Gastroesophageal sphincter (tissue), 3 donors: ENCODE data around the gene PAPPA2.

ENCODE experiments used
- CTCF ChIP-seq, 4 experiments: fragments of 200-600 bp in 2 of 4; fragments of 450-650 bp in 2 of 4; sonication (generic) in 1 of 4; IDR thresholded peaks; one replicate each; pipeline ENCODE4 v1.5.1; 2017 to 2019; ENCODE audit warnings: antibody characterized with exemption in 4 of 4, mild to moderate bottlenecking in 2 of 4, moderate library complexity in 2 of 4
- POLR2A ChIP-seq, 2 donors: fragments of 450-650 bp; IDR thresholded peaks; one replicate each; pipeline ENCODE4 v1.6.1; 2017; ENCODE audit warnings: antibody characterized with exemption in 2 of 2, mild to moderate bottlenecking in 2 of 2, moderate library complexity in 1 of 2
- POLR2AphosphoS5 ChIP-seq: sonication (generic); formaldehyde crosslinking; IDR thresholded peaks from one replicate; pipeline ENCODE4 v1.6.1; 2017; ENCODE audit warnings: antibody characterized with exemption

GRCh38 chr1:176800978-176801513, 338.1 kb downstream of the PAPPA2 start:
- TF ChIP-seq CTCF (IDR thresholded peaks at IDR 0.05) (no peak), POLR2A (IDR thresholded peaks at IDR 0.05) (no peak), POLR2AphosphoS5 (no peak)
